Trophoblast cell (in vitro differentiated cells and primary cell): ENCODE results near the gene BSND.

Source experiments
- DNase-seq, 2 donors: peaks; one replicate each; pipeline ENCODE4 v3.0.0-alpha.2; 2016
- H2AFZ ChIP-seq: 2 replicates; pipeline ENCODE4 v1.6.1; 2013; ENCODE audit warnings: low read length, moderate library complexity, mild to moderate bottlenecking; ENCODE audit not compliant: insufficient read depth, poor library complexity
- H2AK5ac ChIP-seq: 2 replicates; pipeline ENCODE4 v1.6.1; 2013; ENCODE audit warnings: mild to moderate bottlenecking, low read length
- H2BK120ac ChIP-seq: 2 replicates; pipeline ENCODE4 v1.6.1; 2013; ENCODE audit warnings: low read length, mild to moderate bottlenecking, moderate library complexity; ENCODE audit not compliant: insufficient read depth, poor library complexity
- H2BK12ac ChIP-seq: 2 replicates; pipeline ENCODE4 v1.6.1; 2013; ENCODE audit warnings: mild to moderate bottlenecking, low read length, moderate library complexity
- H2BK5ac ChIP-seq: 2 replicates; pipeline ENCODE4 v1.6.1; 2013; ENCODE audit warnings: low read length, low read depth, moderate library complexity, mild to moderate bottlenecking; ENCODE audit not compliant: poor library complexity
- H3K14ac ChIP-seq: 2 replicates; pipeline ENCODE4 v1.6.1; 2013; ENCODE audit warnings: mild to moderate bottlenecking, low read length
- H3K18ac ChIP-seq: 2 replicates; pipeline ENCODE4 v1.6.1; 2013; ENCODE audit warnings: mild to moderate bottlenecking, low read length
- H3K23ac ChIP-seq: 2 replicates; pipeline ENCODE4 v1.6.1; 2013; ENCODE audit warnings: low read length
- H3K27ac ChIP-seq: 2 replicates; pipeline ENCODE4 v1.5.1; 2013; ENCODE audit warnings: low read depth, mild to moderate bottlenecking, inconsistent platforms, low read length, moderate library complexity
- H3K27me3 ChIP-seq: 2 replicates; pipeline ENCODE4 v1.6.1; 2013; ENCODE audit warnings: inconsistent platforms, mild to moderate bottlenecking, low read length, moderate library complexity; ENCODE audit not compliant: insufficient read depth
- H3K36me3 ChIP-seq, 2 experiments: 1 replicate in 1 of 2; 2 replicates in 1 of 2; pipeline ENCODE4 v1.6.1; 2013; ENCODE audit warnings: low read length in 2 of 2, mild to moderate bottlenecking in 2 of 2, moderate library complexity in 1 of 2; ENCODE audit not compliant: insufficient read depth in 2 of 2, control insufficient read depth in 1 of 2
- H3K4ac ChIP-seq: 2 replicates; pipeline ENCODE4 v1.6.1; 2013; ENCODE audit warnings: low read depth, mild to moderate bottlenecking, low read length, moderate library complexity
- H3K4me1 ChIP-seq, 2 experiments: 1 replicate in 1 of 2; 2 replicates in 1 of 2; pipeline ENCODE4 v1.6.1; 2013; ENCODE audit warnings: low read length in 2 of 2, mild to moderate bottlenecking in 2 of 2, moderate library complexity in 1 of 2; ENCODE audit not compliant: insufficient read depth in 2 of 2, control insufficient read depth in 1 of 2
- H3K4me2 ChIP-seq: 2 replicates; pipeline ENCODE4 v1.6.1; 2013; ENCODE audit warnings: inconsistent platforms, mild to moderate bottlenecking, low read length, moderate library complexity
- H3K4me3 ChIP-seq: 2 replicates; pipeline ENCODE4 v1.5.1; 2013; ENCODE audit warnings: mild to moderate bottlenecking, low read depth, low read length, inconsistent platforms
- H3K79me1 ChIP-seq: one replicate; pipeline ENCODE4 v1.6.1; 2013; ENCODE audit warnings: low read length
- H3K79me2 ChIP-seq: 2 replicates; pipeline ENCODE4 v1.6.1; 2013; ENCODE audit warnings: low read length, mild to moderate bottlenecking; ENCODE audit not compliant: control insufficient read depth, insufficient read depth, poor library complexity
- H3K9ac ChIP-seq: 2 replicates; pipeline ENCODE4 v1.6.1; 2013; ENCODE audit warnings: mild to moderate bottlenecking, low read length
- H3K9me3 ChIP-seq: 2 replicates; pipeline ENCODE4 v1.6.1; 2013; ENCODE audit warnings: low read depth, mild to moderate bottlenecking, control low read depth, inconsistent platforms, low read length; ENCODE audit not compliant: insufficient read depth
- H4K12ac ChIP-seq: 2 replicates; pipeline ENCODE4 v1.6.1; 2013; ENCODE audit warnings: low read depth, mild to moderate bottlenecking, low read length, moderate library complexity
- H4K8ac ChIP-seq: 2 replicates; pipeline ENCODE4 v1.6.1; 2013; ENCODE audit warnings: low read depth, mild to moderate bottlenecking, low read length, moderate library complexity
- H4K91ac ChIP-seq: one replicate; pipeline ENCODE4 v1.6.1; 2013; ENCODE audit warnings: low read depth, mild to moderate bottlenecking, low read length, moderate library complexity
- WGBS: extraction: QIAGEN DNeasy Blood & Tissue Kit; methylation state at CpG from one replicate; pipeline ENCODE4 v1.1.7; 2013; ENCODE audit warnings: missing lambda C conversion rate; ENCODE audit not compliant: insufficient read length, insufficient coverage; ENCODE audit errors: extremely low coverage; 5-methylcytosine and 5-hydroxymethylcytosine counted together

Gene BSND

DNA sequence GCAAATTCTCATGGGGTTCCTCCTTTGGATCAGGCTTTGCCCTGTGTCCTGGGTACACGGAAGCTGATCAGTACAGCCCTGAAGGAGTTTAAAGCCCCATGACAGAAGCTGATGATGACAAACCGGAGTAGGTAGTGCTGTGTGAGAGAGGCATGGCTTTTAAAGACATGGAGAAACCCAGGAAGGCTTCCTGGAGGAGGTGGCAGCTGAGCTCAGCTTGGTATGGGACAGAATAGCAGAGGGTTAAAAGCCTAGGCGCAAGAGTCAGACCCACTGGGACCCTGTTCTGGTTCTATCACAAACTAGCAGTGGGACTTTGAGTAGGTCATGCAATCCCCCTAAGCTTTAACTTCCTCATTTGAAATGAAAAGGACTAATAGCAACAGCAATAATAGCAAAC is 12.2 kb upstream of the BSND start:
- H3K4ac ChIP-seq = no peak overlapping the region
- H3K18ac ChIP-seq = no peak overlapping the region
- no peak overlapping the region for H3K9ac ChIP-seq
- no peaks in the 10 kb centered on the region for H3K27me3 ChIP-seq
- H3K14ac ChIP-seq = no peak overlapping the region
- WGBS = no CpG with 5 or more reads among the region's 3 CpGs
- H3K79me1 ChIP-seq = no peaks in the 10 kb centered on the region
- H2BK120ac ChIP-seq = no peak overlapping the region
- no peak overlapping the region for H4K12ac ChIP-seq
- H4K8ac ChIP-seq = no peak overlapping the region
- no peaks in the 10 kb centered on the region for H3K79me2 ChIP-seq
- H4K91ac ChIP-seq = no peak overlapping the region
- H3K9me3 ChIP-seq = no peaks in the 10 kb centered on the region
- H3K4me2 ChIP-seq = no peak overlapping the region
- no peak overlapping the region for H3K23ac ChIP-seq
- H3K4me3 ChIP-seq = no peak overlapping the region
- no peak overlapping the region for H3K27ac ChIP-seq
- H3K36me3 ChIP-seq = no peaks in the 10 kb centered on the region
- H2BK5ac ChIP-seq = no peak overlapping the region
- DNase-seq = no peak
- H3K4me1 ChIP-seq = peaks cover 0 to 3% of the 10 kb centered on the region in 2 experiments
- no peak overlapping the region for H2BK12ac ChIP-seq
- H2AK5ac ChIP-seq = no peak overlapping the region
- no peak overlapping the region for H2AFZ ChIP-seq

DNA sequence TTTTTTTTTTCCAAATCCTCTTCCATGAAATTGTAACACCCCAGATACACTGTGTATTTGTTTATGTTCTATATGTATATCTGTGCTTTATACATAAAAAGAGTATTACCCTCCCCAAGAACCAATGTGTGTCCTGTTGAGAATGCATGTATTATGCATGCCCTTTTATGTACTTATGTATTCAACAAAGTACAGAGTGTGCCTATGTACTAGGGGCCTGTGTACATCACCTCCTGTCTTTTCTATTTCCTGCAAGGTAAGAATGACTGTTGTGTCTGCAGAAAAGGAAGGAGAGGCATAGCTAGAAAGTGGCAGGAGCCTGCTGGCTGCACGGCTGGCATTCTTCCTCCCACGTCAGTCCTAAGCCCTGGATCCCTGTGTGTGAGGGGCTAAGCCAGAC is 11.3 kb upstream of the BSND start:
- peaks cover 0 to 3% of the 10 kb centered on the region in 2 experiments for H3K4me1 ChIP-seq
- no peaks in the 10 kb centered on the region for H3K9me3 ChIP-seq
- H3K4me3 ChIP-seq = no peak overlapping the region
- no peak overlapping the region for H4K8ac ChIP-seq
- no CpG with 5 or more reads among the region's 2 CpGs for WGBS
- no peak overlapping the region for H2AK5ac ChIP-seq
- H3K9ac ChIP-seq = no peak overlapping the region
- DNase-seq = no peak
- no peak overlapping the region for H2BK12ac ChIP-seq
- no peak overlapping the region for H2AFZ ChIP-seq
- no peak overlapping the region for H3K18ac ChIP-seq
- H3K36me3 ChIP-seq = no peaks in the 10 kb centered on the region
- H4K91ac ChIP-seq = no peak overlapping the region
- no peak overlapping the region for H3K4ac ChIP-seq
- no peaks in the 10 kb centered on the region for H3K79me2 ChIP-seq
- H3K4me2 ChIP-seq = no peak overlapping the region
- no peak overlapping the region for H3K14ac ChIP-seq
- H4K12ac ChIP-seq = no peak overlapping the region
- no peak overlapping the region for H3K23ac ChIP-seq
- H2BK120ac ChIP-seq = no peak overlapping the region
- no peak overlapping the region for H2BK5ac ChIP-seq
- H3K27ac ChIP-seq = no peak overlapping the region
- H3K27me3 ChIP-seq = no peaks in the 10 kb centered on the region
- H3K79me1 ChIP-seq = no peaks in the 10 kb centered on the region

DNA sequence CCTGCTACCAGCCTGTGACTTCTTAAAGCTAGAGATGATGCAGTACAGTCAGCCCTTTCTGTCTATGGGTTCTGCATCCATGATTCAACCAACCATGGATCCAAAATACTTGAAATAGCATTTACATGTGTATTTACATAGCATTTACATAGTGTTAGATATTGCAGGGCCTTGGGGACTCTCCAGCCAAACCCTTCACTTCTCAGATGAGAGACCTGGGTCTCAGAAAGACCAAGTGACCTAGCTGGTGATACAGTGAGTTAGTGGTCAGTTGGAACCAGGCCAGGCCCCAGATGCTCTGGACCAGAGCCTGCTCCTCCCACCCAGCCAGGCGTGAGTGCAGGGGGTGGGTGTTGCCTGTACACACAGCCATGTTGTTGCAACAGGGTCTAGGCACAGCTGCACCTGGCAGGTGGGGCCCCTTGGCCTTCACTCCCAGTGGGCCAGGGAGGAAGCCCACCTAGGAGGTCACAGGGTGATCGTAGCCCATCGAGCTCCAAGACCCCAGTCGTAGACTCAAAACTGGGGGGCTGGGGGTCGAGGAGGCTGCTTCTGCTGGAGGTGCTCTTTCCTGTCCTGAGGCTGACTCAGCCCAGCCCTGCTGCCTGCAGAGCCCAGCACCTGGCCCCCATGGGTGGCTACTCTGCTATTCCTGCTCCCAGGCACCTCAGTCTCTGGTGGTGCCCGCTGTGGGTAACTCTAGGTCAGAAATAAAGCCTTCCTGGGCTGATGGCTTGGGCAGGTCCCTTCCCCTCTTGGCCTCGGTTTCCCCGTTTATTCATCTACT is 10.6 kb upstream of the BSND start:
- peak in 1 of 2 donors; percentile 14 for DNase-seq
- H3K79me2 ChIP-seq = no peaks in the 10 kb centered on the region
- H3K4me2 ChIP-seq = no peak overlapping the region
- H3K9ac ChIP-seq = no peak overlapping the region
- H3K14ac ChIP-seq = no peak overlapping the region
- H3K27ac ChIP-seq = no peak overlapping the region
- no peaks in the 10 kb centered on the region for H3K27me3 ChIP-seq
- H2AFZ ChIP-seq = no peak overlapping the region
- no peak overlapping the region for H4K12ac ChIP-seq
- peaks cover 0 to 3% of the 10 kb centered on the region in 2 experiments for H3K4me1 ChIP-seq
- no peaks in the 10 kb centered on the region for H3K79me1 ChIP-seq
- no peak overlapping the region for H2BK12ac ChIP-seq
- no peak overlapping the region for H3K4me3 ChIP-seq
- H3K18ac ChIP-seq = no peak overlapping the region
- no peak overlapping the region for H2AK5ac ChIP-seq
- WGBS = no CpG with 5 or more reads among the region's 8 CpGs
- H3K9me3 ChIP-seq = no peaks in the 10 kb centered on the region
- no peak overlapping the region for H4K8ac ChIP-seq
- no peak overlapping the region for H2BK120ac ChIP-seq
- H3K36me3 ChIP-seq = no peaks in the 10 kb centered on the region
- H3K23ac ChIP-seq = no peak overlapping the region
- no peak overlapping the region for H4K91ac ChIP-seq
- no peak overlapping the region for H3K4ac ChIP-seq
- no peak overlapping the region for H2BK5ac ChIP-seq

DNA sequence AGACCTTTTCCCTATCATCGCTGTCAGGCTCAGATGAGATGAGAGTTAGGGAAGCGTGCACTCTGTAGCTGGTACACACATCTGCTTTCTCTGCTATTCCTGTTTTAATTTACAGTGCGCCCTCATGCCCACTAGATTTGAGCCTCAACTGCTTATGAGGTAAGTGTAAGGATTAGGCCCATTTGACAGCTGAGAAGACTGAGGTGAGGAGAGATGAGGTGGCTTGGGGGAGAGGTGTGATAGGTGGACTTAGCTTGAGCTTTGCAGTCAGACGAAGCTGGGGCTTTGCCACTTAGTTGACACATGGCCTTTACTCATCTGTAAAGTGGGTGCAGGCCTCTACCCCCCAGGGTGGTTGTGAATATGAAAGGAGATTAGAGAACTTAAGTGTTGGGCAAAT is 9.8 kb upstream of the BSND start:
- H3K79me1 ChIP-seq = no peaks in the 10 kb centered on the region
- H3K4ac ChIP-seq = no peak overlapping the region
- no peaks in the 10 kb centered on the region for H3K9me3 ChIP-seq
- no peak overlapping the region for H3K18ac ChIP-seq
- no peaks in the 10 kb centered on the region for H3K27me3 ChIP-seq
- no peak overlapping the region for H3K4me3 ChIP-seq
- DNase-seq = no peak
- no peak overlapping the region for H3K27ac ChIP-seq
- no peak overlapping the region for H2BK12ac ChIP-seq
- H3K79me2 ChIP-seq = no peaks in the 10 kb centered on the region
- no peak overlapping the region for H3K14ac ChIP-seq
- WGBS = no CpG with 5 or more reads among the region's 4 CpGs
- no peak overlapping the region for H4K8ac ChIP-seq
- H3K4me1 ChIP-seq = peaks cover under 1 to 3% of the 10 kb centered on the region in 2 experiments
- no peak overlapping the region for H4K12ac ChIP-seq
- no peak overlapping the region for H4K91ac ChIP-seq
- no peak overlapping the region for H3K23ac ChIP-seq
- no peaks in the 10 kb centered on the region for H3K36me3 ChIP-seq
- H2BK120ac ChIP-seq = no peak overlapping the region
- no peak overlapping the region for H3K9ac ChIP-seq
- no peak overlapping the region for H2BK5ac ChIP-seq
- no peak overlapping the region for H2AK5ac ChIP-seq
- H3K4me2 ChIP-seq = no peak overlapping the region
- no peak overlapping the region for H2AFZ ChIP-seq
